GM23338 (cell line): ENCODE data around the gene PPP5C.
A peak's percentile ranks its signal among the peaks of the same experiment; 100 is the strongest.

Source experiments
- CREB1 ChIP-seq: fragments of 250-450 bp; sonication (Bioruptor Pico); IDR thresholded peaks from 2 replicates; pipeline ENCODE4 v1.5.0; 2020; ENCODE audit warnings: low read depth, mild to moderate bottlenecking, moderate library complexity
- EZH2 ChIP-seq: fragments of 200-600 bp; sonication (generic); IDR thresholded peaks from one replicate; pipeline ENCODE4 v1.8.0; 2017; ENCODE audit warnings: antibody characterized with exemption, mild to moderate bottlenecking, low read depth; ENCODE audit not compliant: unreplicated experiment
- EZH2phosphoT487 ChIP-seq: fragments of 200-600 bp; sonication (generic); IDR thresholded peaks from one replicate; pipeline ENCODE4 v1.8.1; 2018; ENCODE audit warnings: antibody characterized with exemption; ENCODE audit not compliant: unreplicated experiment
- JUNB ChIP-seq: IDR thresholded peaks from one replicate; pipeline ENCODE4 v1.6.1; 2016; ENCODE audit warnings: antibody characterized with exemption; ENCODE audit not compliant: unreplicated experiment
- NANOG ChIP-seq: IDR thresholded peaks from 2 replicates; pipeline ENCODE4 v1.6.1; 2016; ENCODE audit warnings: antibody characterized with exemption, borderline replicate concordance
- POLR2AphosphoS5 ChIP-seq: IDR thresholded peaks from 2 replicates; pipeline ENCODE4 v1.6.1; 2016; ENCODE audit warnings: antibody characterized with exemption, low read depth
- STAT1 ChIP-seq: IDR thresholded peaks from one replicate; pipeline ENCODE4 v1.6.1; 2016; ENCODE audit warnings: antibody characterized with exemption; ENCODE audit not compliant: unreplicated experiment
- ZNF331 ChIP-seq: fragments of 250-450 bp; sonication (Bioruptor Pico); IDR thresholded peaks from 2 replicates; pipeline ENCODE4 v1.5.0; 2020; ENCODE audit warnings: low read depth, mild to moderate bottlenecking, moderate library complexity
- TF ChIP-seq, protein P1 (sequence below), 2 experiments: fragments of 200-600 bp in 1 of 2; sonication (generic) in 1 of 2; conservative IDR thresholded peaks; 2 replicates each; pipeline versions ENCODE4 v1.5.1 to v1.6.1; 2016 to 2017; ENCODE audit warnings: antibody characterized with exemption in 2 of 2, low read depth in 2 of 2, mild to moderate bottlenecking in 2 of 2, moderate library complexity in 1 of 2
- TF ChIP-seq, protein P2 (sequence below): IDR thresholded peaks from one replicate; pipeline ENCODE4 v1.6.1; 2018; ENCODE audit warnings: antibody characterized with exemption; ENCODE audit not compliant: unreplicated experiment
- TF ChIP-seq, protein P3 (sequence below): IDR thresholded peaks from 2 replicates; pipeline ENCODE4 v1.6.1; 2016; ENCODE audit warnings: antibody characterized with exemption

DNA sequence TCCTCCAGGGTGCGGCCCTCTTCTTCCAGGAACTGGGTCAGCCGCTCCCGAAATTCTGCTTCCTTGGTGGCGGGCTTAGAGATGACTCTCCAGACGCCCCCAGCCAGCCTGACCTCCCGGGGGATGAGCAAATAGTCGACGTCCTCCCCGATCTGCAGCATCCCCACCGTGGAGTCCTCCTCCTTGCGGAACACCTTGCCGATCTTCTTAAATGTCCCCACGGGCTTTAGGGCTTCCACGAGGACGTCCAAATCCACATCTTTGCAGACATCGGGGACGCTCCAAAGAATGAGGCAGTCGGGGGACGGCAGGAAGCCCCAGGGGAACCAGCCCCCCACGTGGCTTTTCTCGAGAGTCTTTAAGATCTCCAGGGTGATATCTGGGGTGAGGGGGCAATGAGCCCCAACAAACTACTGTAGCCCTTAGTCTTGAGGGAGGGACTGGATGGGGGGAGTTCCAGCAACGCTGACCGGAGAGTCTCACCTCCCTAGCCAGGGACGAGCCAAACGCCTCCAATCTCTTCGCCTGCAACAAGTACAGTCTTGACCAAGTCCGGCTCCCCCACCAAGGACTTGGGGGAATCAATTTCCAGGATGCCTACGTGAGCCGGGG, 65.9 kb downstream of the PPP5C start:
- TF ChIP-seq, protein P1, sequence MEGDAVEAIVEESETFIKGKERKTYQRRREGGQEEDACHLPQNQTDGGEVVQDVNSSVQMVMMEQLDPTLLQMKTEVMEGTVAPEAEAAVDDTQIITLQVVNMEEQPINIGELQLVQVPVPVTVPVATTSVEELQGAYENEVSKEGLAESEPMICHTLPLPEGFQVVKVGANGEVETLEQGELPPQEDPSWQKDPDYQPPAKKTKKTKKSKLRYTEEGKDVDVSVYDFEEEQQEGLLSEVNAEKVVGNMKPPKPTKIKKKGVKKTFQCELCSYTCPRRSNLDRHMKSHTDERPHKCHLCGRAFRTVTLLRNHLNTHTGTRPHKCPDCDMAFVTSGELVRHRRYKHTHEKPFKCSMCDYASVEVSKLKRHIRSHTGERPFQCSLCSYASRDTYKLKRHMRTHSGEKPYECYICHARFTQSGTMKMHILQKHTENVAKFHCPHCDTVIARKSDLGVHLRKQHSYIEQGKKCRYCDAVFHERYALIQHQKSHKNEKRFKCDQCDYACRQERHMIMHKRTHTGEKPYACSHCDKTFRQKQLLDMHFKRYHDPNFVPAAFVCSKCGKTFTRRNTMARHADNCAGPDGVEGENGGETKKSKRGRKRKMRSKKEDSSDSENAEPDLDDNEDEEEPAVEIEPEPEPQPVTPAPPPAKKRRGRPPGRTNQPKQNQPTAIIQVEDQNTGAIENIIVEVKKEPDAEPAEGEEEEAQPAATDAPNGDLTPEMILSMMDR (conservative IDR thresholded peaks at IDR 0.05; ENCODE audit: low read depth in 2 of 2) = no peak
- TF ChIP-seq, protein P2, sequence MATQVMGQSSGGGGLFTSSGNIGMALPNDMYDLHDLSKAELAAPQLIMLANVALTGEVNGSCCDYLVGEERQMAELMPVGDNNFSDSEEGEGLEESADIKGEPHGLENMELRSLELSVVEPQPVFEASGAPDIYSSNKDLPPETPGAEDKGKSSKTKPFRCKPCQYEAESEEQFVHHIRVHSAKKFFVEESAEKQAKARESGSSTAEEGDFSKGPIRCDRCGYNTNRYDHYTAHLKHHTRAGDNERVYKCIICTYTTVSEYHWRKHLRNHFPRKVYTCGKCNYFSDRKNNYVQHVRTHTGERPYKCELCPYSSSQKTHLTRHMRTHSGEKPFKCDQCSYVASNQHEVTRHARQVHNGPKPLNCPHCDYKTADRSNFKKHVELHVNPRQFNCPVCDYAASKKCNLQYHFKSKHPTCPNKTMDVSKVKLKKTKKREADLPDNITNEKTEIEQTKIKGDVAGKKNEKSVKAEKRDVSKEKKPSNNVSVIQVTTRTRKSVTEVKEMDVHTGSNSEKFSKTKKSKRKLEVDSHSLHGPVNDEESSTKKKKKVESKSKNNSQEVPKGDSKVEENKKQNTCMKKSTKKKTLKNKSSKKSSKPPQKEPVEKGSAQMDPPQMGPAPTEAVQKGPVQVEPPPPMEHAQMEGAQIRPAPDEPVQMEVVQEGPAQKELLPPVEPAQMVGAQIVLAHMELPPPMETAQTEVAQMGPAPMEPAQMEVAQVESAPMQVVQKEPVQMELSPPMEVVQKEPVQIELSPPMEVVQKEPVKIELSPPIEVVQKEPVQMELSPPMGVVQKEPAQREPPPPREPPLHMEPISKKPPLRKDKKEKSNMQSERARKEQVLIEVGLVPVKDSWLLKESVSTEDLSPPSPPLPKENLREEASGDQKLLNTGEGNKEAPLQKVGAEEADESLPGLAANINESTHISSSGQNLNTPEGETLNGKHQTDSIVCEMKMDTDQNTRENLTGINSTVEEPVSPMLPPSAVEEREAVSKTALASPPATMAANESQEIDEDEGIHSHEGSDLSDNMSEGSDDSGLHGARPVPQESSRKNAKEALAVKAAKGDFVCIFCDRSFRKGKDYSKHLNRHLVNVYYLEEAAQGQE = no peak
- TF ChIP-seq ZNF331 (CRISPR knock-in tag) = no peak
- TF ChIP-seq EZH2 = peak; percentile 5
- no peak for TF ChIP-seq POLR2AphosphoS5
- no peak for TF ChIP-seq JUNB
- no peak for TF ChIP-seq EZH2phosphoT487
- no peak for TF ChIP-seq NANOG
- TF ChIP-seq, protein P3, sequence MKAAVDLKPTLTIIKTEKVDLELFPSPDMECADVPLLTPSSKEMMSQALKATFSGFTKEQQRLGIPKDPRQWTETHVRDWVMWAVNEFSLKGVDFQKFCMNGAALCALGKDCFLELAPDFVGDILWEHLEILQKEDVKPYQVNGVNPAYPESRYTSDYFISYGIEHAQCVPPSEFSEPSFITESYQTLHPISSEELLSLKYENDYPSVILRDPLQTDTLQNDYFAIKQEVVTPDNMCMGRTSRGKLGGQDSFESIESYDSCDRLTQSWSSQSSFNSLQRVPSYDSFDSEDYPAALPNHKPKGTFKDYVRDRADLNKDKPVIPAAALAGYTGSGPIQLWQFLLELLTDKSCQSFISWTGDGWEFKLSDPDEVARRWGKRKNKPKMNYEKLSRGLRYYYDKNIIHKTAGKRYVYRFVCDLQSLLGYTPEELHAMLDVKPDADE = no peak
- no peak for TF ChIP-seq CREB1 (CRISPR knock-in tag)
- TF ChIP-seq STAT1 = no peak
